HFF-Myc (cell line): ENCODE measurements around the gene WASL.
"Not testable (repeated sequence)": the region's sequence is repeated elsewhere in the genome, so short reads cannot be mapped to it uniquely, and the experiment has no call there.

Source experiments
- DNase-seq: peaks from one replicate; pipeline ENCODE4 v3.0.0-alpha.2; 2011; ENCODE audit warnings: low read depth; ENCODE audit errors: extremely low read depth
- H3K4me3 ChIP-seq: replicated peaks from 2 replicates; pipeline ENCODE4 v1.5.1; 2011; ENCODE audit warnings: low read depth, mild to moderate bottlenecking, control low read depth, low read length
- CTCF ChIP-seq: IDR thresholded peaks from 2 replicates; pipeline ENCODE4 v1.5.1; 2012; ENCODE audit warnings: mild to moderate bottlenecking, low read depth, low read length, control low read depth; ENCODE audit errors: missing control alignments

The WASL gene

GRCh38 chr7:123748734-123749536, at the start of gene WASL:
TSS of gene WASL (minus strand) at chr7:123749003. CDS start at chr7:123748734, 269 bp downstream.
- TF ChIP-seq CTCF: no peak

GRCh38 chr7:123797673-123798531, 49.1 kb upstream of the WASL start:
- peak; percentile 18 for TF ChIP-seq CTCF
- DNase-seq: peak; percentile 48
- H3K4me3 ChIP-seq: no peak overlapping the region

More at GRCh38 chr7:123748734-123749536, at the start of gene WASL:
- peak; percentile 53 for DNase-seq
- peak within 1 kb of the TSS; percentile 79 for H3K4me3 ChIP-seq

- no peak overlapping the region for H3K4me3 ChIP-seq
- no peak for DNase-seq
- no peak for TF ChIP-seq CTCF
Observed at GRCh38 chr7:123796568-123796967, 47.8 kb upstream of the WASL start.

GRCh38 chr7:123795917-123796316, 47.1 kb upstream of the WASL start:
- no peak for TF ChIP-seq CTCF
- H3K4me3 ChIP-seq: no peak overlapping the region
- DNase-seq: no peak

- not testable (repeated sequence) for DNase-seq, H3K4me3 ChIP-seq
Observed at GRCh38 chr7:123795116-123795515, 46.3 kb upstream of the WASL start.

GRCh38 chr7:123792547-123792946, 43.7 kb upstream of the WASL start:
- H3K4me3 ChIP-seq: no peak overlapping the region
- DNase-seq: no peak
- TF ChIP-seq CTCF: no peak

GRCh38 chr7:123791001-123791400, 42.2 kb upstream of the WASL start:
- TF ChIP-seq CTCF: no peak
- H3K4me3 ChIP-seq: no peak overlapping the region
- DNase-seq: no peak
